MM.1S (cell line): Measurements from ENCODE around the gene CDON.

Source experiments
- CTCF ChIP-seq: fragments of 300-600 bp; sonication (generic); IDR thresholded peaks from 2 replicates; pipeline ENCODE4 v1.5.1; 2016; ENCODE audit warnings: antibody characterized with exemption, low read length, mixed read lengths
- EZH2phosphoT487 ChIP-seq: fragments of 300-600 bp; sonication (generic); IDR thresholded peaks from 2 replicates; pipeline ENCODE4 v1.6.1; 2018; ENCODE audit warnings: antibody characterized with exemption, low read length

DNA sequence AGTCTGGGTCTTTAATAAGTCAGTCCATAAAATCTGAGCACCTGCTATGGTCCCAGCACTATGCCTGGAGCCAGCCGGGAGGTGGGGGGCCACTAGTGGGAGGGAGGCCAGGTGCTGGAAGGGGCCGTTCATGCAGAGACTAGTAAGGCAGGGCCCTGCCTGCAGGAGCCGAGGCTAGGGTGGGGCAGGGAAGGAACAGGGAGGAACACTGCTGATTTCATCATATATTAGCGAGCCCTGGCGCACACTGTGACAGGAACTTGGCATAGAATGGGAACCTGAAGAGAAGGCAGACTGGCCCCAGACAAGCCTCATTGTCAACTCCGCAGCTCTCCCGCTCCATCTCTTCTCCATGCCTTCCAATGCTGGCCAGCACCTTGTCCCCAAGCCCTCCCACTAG lies 109.7 kb downstream of the CDON start:
- TF ChIP-seq CTCF (no peak), EZH2phosphoT487 (no peak)
